Sigmoid colon (tissue), 7 donors: ENCODE data around the gene PLCL1. TPM values are rescaled to one million over a fixed set of nuclear protein-coding genes. Genes with fewer than 3 reads are reported as not detected.

Experiments used
- DNase-seq: peaks from one replicate; pipeline ENCODE4 v3.0.0-alpha.2; 2019
- H3K27ac ChIP-seq, 4 donors: fragments of 200-600 bp; sonication (generic); one replicate each; pipeline ENCODE4 v1.5.1; 2016 to 2019; ENCODE audit warnings: mild to moderate bottlenecking in 1 of 4
- H3K27me3 ChIP-seq, 3 donors: fragments of 200-600 bp; sonication (generic); one replicate each; pipeline ENCODE4 v1.5.1; 2019; ENCODE audit warnings: mild to moderate bottlenecking in 1 of 3
- H3K36me3 ChIP-seq, 4 donors: fragments of 200-600 bp; sonication (generic); one replicate each; pipeline ENCODE4 v1.5.1; 2016 to 2019
- H3K4me1 ChIP-seq, 4 donors: fragments of 200-600 bp; sonication (generic); one replicate each; pipeline ENCODE4 v1.5.1; 2017 to 2019
- H3K4me3 ChIP-seq, 4 donors: fragments of 200-600 bp; sonication (generic); one replicate each; pipeline ENCODE4 v1.5.1; 2017 to 2019; ENCODE audit warnings: mild to moderate bottlenecking in 2 of 4, moderate library complexity in 1 of 4
- H3K9me3 ChIP-seq, 4 donors: fragments of 200-600 bp in 3 of 4; sonication (generic) in 3 of 4; one replicate each; pipeline versions ENCODE4 v1.5.1 to v1.6.1; 2013 to 2019
- CTCF ChIP-seq, 4 experiments: fragments of 450-650 bp in 3 of 4; fragments of 200-600 bp in 1 of 4; IDR thresholded peaks; one replicate each; pipeline ENCODE4 v1.5.1; 2016 to 2019; ENCODE audit warnings: antibody characterized with exemption in 4 of 4, mild to moderate bottlenecking in 3 of 4, moderate library complexity in 2 of 4
- EP300 ChIP-seq, 4 donors: sonication (generic); formaldehyde crosslinking; IDR thresholded peaks; one replicate each; pipeline ENCODE4 v1.6.1; 2017; ENCODE audit warnings: antibody characterized with exemption in 4 of 4
- POLR2A ChIP-seq, 2 donors: fragments of 450-650 bp; IDR thresholded peaks; one replicate each; pipeline ENCODE4 v1.6.1; 2016; ENCODE audit warnings: antibody characterized with exemption in 2 of 2, mild to moderate bottlenecking in 2 of 2, moderate library complexity in 2 of 2
- POLR2AphosphoS5 ChIP-seq, 4 donors: sonication (generic); formaldehyde crosslinking; IDR thresholded peaks; one replicate each; pipeline ENCODE4 v1.6.1; 2017; ENCODE audit warnings: antibody characterized with exemption in 4 of 4
- WGBS, 2 donors: extraction: QIAGEN DNeasy Blood & Tissue Kit; methylation state at CpG; one replicate each; pipeline ENCODE4 v1.1.7; 2013; 5-methylcytosine and 5-hydroxymethylcytosine counted together
- intact Hi-C: fragments of 100-400 bp; cut with DNase I; formaldehyde crosslinking; loops from one replicate; pipeline ENCODE4 v1.15.1; 2023
- polyA plus RNA-seq, 3 donors: library from polyadenylated mRNA; stranded (reverse); fragments of 200-250 nt; gene quantifications; one replicate each; pipeline ENCODE4 v1.2.3, GENCODE V29; 2013
- total RNA-seq, 4 donors: library from RNA; depleted of rRNA; stranded (reverse); fragments of >200 nt; gene quantifications; one replicate each; pipeline ENCODE4 v1.1.0, GENCODE V29; 2016
- donor health status: healthy with polysubstance abuse.
- donor health status: Bipolar disorder and iron deficiency.
- donor health status: healthy.

Gene PLCL1
- total and polyA plus RNA-seq, 7 donors: 0.69 to 20.0 (median 13.6) TPM

GRCh38 chr2:197972587-197972986 is 168.2 kb downstream of the PLCL1 start:
- TF ChIP-seq EP300 (IDR thresholded peaks at IDR 0.05) (no peak), POLR2AphosphoS5 (IDR thresholded peaks at IDR 0.05) (no peak), CTCF (IDR thresholded peaks at IDR 0.05) (no peak)
- no peaks in the 10 kb centered on the region for H3K36me3 ChIP-seq
- H3K9me3 ChIP-seq: no peaks in the 10 kb centered on the region
- peak overlapping the region in 3 of 4 donors; percentile 11 to 22 (median 17) for H3K27ac ChIP-seq
- H3K27me3 ChIP-seq: no peaks in the 10 kb centered on the region
- WGBS, 2 donors: 91 to 95% methylated on average over 2 of the region's 2 CpGs
- intact Hi-C loops: no loop called here
- no peak for DNase-seq
- H3K4me1 ChIP-seq: peaks cover 0 to 21% (median 8%) of the 10 kb centered on the region in 4 donors
- no peak overlapping the region for H3K4me3 ChIP-seq

- Histone ChIP-seq H3K27ac (no peak overlapping the region), H3K27me3 (no peaks in the 10 kb centered on the region), H3K36me3 (no peaks in the 10 kb centered on the region), H3K4me3 (no peak overlapping the region), H3K4me1 (peaks cover 0 to 21% (median 8%) of the 10 kb centered on the region in 4 donors), H3K9me3 (no peaks in the 10 kb centered on the region)
- no peak for DNase-seq
- no peak for TF ChIP-seq POLR2A (IDR thresholded peaks at IDR 0.05)
- no peak for TF ChIP-seq CTCF (IDR thresholded peaks at IDR 0.05)
- TF ChIP-seq EP300 (IDR thresholded peaks at IDR 0.05): no peak
- no peak for TF ChIP-seq POLR2AphosphoS5 (IDR thresholded peaks at IDR 0.05)
- intact Hi-C loops: no loop called here
Measured at GRCh38 chr2:197973772-197974171, 169.4 kb downstream of the PLCL1 start.

GRCh38 chr2:197975931-197976519 is 171.6 kb downstream of the PLCL1 start:
- 86 to 88% methylated on average over 5 of the region's 5 CpGs for WGBS, 2 donors

GRCh38 chr2:197978971-197979370 is 174.6 kb downstream of the PLCL1 start:
- intact Hi-C loops: no loop called here
- Histone ChIP-seq H3K4me1 (no peaks in the 10 kb centered on the region), H3K9me3 (no peaks in the 10 kb centered on the region), H3K27me3 (no peaks in the 10 kb centered on the region), H3K36me3 (no peaks in the 10 kb centered on the region), H3K4me3 (no peak overlapping the region), H3K27ac (no peak overlapping the region)
- no peak for DNase-seq
- WGBS, 2 donors: 85 to 88% methylated on average over 4 of the region's 4 CpGs
- TF ChIP-seq EP300 (IDR thresholded peaks at IDR 0.05) (no peak), POLR2AphosphoS5 (IDR thresholded peaks at IDR 0.05) (no peak)

More at GRCh38 chr2:197975931-197976519, 171.6 kb downstream of the PLCL1 start:
- Histone ChIP-seq H3K4me3 (no peak overlapping the region), H3K27ac (no peak overlapping the region), H3K36me3 (no peaks in the 10 kb centered on the region), H3K9me3 (no peaks in the 10 kb centered on the region), H3K4me1 (peaks cover 0 to 19% (median 8%) of the 10 kb centered on the region in 4 donors), H3K27me3 (no peaks in the 10 kb centered on the region)
- no peak for DNase-seq
- TF ChIP-seq CTCF (IDR thresholded peaks at IDR 0.05): no peak
- TF ChIP-seq POLR2AphosphoS5 (IDR thresholded peaks at IDR 0.05): no peak
- no peak for TF ChIP-seq EP300 (IDR thresholded peaks at IDR 0.05)
- no peak for TF ChIP-seq POLR2A (IDR thresholded peaks at IDR 0.05)
- intact Hi-C loops: no loop called here

DNA sequence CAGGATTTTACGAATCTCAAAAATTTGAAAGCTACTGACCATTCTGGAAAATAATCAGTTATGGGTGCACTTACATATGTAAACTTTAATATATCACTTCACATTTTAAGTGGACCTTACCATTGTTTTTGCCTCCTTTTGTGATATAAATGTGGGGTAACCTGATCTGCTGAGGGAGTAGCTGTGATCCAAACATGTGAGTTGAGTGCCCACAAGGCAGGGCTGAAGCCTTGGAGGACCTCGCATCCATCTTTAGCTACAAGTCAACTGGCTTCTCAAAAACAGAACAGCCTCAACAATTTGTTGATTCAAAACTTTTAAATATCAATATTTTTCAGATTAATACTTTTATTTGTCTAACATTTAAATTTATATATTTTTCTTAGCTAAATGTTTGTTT is 178.2 kb downstream of the PLCL1 start:
- Histone ChIP-seq H3K36me3 (no peaks in the 10 kb centered on the region), H3K4me1 (peaks cover 0 to 12% (median 2%) of the 10 kb centered on the region in 4 donors), H3K27ac (no peak overlapping the region), H3K27me3 (no peaks in the 10 kb centered on the region), H3K9me3 (no peaks in the 10 kb centered on the region), H3K4me3 (no peak overlapping the region)
- 91 to 93% methylated on average over 2 of the region's 2 CpGs for WGBS, 2 donors
- TF ChIP-seq CTCF (IDR thresholded peaks at IDR 0.05) (no peak), EP300 (IDR thresholded peaks at IDR 0.05) (no peak), POLR2AphosphoS5 (IDR thresholded peaks at IDR 0.05) (no peak), POLR2A (IDR thresholded peaks at IDR 0.05) (no peak)
- DNase-seq: no peak
- intact Hi-C loops: no loop called here
